Hepatocyte (in vitro differentiated cells): Measurements from ENCODE around the gene MAP4K5.

Source experiments
- CTCF ChIP-seq: fragments of 200-600 bp; sonication (generic); IDR thresholded peaks from 2 replicates; pipeline ENCODE4 v1.5.1; 2016; ENCODE audit warnings: antibody characterized with exemption, mild to moderate bottlenecking; ENCODE audit not compliant: poor library complexity
- EZH2 ChIP-seq: fragments of 200-600 bp; sonication (generic); IDR thresholded peaks from 2 replicates; pipeline ENCODE4 v1.6.1; 2016; ENCODE audit warnings: antibody characterized with exemption, mild to moderate bottlenecking, borderline replicate concordance

- TF ChIP-seq CTCF (no peak), EZH2 (no peak)
Measured at GRCh38 chr14:50423529-50423928, 108.8 kb downstream of the MAP4K5 start.
